GM19025 (cell line): Measurements from ENCODE around the gene CRYBA1.
"Not testable (repeated sequence)": the region's sequence is repeated elsewhere in the genome, so short reads cannot be mapped to it uniquely, and the experiment has no call there.

Experiments used
- ATAC-seq: cut with Tn5 transposase; IDR thresholded peaks from one replicate; pipeline ENCODE4 v1.9.1; 2021; ENCODE audit warnings: mild to moderate bottlenecking, low read depth, moderate library complexity; ENCODE audit not compliant: unreplicated experiment

Gene CRYBA1, protein sequence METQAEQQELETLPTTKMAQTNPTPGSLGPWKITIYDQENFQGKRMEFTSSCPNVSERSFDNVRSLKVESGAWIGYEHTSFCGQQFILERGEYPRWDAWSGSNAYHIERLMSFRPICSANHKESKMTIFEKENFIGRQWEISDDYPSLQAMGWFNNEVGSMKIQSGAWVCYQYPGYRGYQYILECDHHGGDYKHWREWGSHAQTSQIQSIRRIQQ

DNA sequence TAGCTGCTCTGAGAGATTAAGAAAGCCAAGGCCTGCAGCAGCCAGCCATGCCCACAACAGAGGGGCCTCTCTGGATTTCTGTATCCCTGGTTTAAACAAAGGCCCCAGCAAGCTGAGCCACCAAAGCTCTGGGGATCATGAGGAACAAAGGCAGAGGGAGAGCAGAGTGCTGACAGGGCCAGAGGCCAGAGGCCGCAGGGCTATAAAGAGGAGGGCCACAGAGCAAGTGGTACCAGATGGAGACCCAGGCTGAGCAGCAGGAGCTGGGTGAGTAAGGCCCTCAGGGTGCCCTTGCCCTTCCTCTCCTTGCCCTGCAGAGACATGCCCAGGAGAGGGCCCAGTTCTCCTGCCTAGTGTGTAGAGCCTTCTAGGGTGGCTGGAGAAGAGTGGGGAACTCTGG is at the start of gene CRYBA1:
TSS of gene CRYBA1 (plus strand) at position 232 of the 400 bp plus-strand sequence. CDS start at position 237, 5 bp downstream.
- no peak for ATAC-seq

DNA sequence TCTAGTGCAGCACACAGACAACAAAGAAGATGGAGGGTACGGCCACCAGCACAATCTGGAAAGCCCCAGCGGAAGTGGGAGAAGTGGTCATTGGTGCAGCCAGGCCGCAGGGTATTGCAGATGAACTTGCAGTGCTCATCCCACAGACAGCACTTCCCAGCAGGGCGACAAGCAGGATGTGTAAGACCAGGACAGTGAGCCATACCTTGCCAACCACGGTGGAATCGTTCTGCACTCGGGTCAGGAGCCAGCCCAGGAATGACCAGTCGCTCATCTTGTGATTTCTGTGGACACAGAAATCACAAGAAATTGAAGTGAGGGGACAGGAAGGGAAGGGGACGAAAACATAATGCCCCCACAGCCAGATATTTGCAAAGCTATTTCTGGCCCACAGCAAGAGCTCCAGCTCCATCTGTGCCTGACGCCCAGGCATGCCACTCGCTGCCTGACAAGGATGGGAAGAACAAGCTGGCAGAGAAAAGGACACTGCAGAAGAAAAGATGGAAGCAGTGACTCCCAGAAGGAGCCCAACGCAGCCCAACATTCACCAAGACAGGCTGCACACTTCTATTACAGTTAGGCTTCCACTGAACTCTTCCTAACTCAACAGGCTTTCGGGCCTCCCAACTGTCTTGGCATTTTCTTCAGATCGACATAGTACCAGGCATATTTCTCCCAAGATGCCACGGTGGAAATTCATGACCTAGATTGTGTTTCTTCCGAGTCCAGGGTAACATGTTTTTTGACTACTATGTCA is 49.0 kb upstream of the CRYBA1 start:
- no peak for ATAC-seq

DNA sequence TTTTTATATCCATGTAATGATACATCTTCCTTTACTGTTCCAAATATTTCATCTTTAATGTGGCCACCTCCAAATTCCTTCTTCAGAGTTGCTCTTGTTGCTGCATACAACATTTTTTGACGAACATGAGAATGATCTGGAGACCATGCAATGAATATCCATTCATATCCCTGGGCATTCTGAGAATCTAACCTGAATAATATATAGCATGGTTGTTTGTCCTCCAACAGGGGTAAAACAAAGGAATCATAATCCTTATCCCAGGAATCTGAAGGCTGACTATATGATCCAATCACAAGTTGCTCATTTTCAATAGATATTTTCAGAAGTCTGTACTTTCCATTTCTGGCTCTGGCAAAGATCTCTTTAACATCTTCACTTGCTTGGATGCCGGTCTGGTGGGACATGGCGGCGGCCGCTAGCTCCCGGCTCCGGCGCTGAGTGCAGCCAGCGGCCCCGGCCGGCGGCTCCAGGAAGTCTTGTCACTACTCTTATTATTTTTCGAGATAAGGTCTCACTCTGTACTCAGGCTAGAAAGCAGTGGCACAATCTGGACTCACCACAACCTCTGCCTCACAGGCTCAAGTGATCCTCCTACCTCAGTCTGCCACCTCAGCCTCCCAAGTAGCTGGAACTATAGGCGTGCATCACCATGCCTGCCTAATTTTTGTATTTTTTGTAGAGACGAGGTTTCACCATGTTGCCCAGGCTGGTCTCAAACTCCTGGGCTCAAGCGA is 42.4 kb upstream of the CRYBA1 start:
- ATAC-seq = not testable (repeated sequence)

- no peak for ATAC-seq
Observed at GRCh38 chr17:29205047-29205446, 41.6 kb upstream of the CRYBA1 start.

DNA sequence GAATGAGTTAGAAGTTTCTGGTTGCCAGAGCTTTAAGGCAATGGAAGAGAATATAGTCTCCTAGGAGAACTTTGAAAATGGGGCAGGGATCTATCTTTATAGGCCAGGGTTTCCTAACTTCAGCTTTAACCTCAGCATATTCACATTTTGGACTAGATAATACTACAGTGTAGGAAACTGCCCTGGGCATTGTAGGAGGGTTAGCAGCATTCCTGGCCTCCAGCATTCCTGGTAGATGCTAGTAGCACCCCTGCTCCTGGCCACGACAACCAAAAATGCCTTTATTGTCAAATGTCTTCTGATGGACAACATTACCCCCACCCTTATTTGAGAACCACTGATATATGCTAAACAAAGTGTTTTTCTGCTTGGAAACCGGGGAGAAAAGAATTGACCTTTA is 38.7 kb upstream of the CRYBA1 start:
- ATAC-seq = no peak

- no peak for ATAC-seq
Observed at GRCh38 chr17:29209073-29209472, 37.6 kb upstream of the CRYBA1 start.

GRCh38 chr17:29210879-29211278 is 35.8 kb upstream of the CRYBA1 start:
- ATAC-seq = no peak

DNA sequence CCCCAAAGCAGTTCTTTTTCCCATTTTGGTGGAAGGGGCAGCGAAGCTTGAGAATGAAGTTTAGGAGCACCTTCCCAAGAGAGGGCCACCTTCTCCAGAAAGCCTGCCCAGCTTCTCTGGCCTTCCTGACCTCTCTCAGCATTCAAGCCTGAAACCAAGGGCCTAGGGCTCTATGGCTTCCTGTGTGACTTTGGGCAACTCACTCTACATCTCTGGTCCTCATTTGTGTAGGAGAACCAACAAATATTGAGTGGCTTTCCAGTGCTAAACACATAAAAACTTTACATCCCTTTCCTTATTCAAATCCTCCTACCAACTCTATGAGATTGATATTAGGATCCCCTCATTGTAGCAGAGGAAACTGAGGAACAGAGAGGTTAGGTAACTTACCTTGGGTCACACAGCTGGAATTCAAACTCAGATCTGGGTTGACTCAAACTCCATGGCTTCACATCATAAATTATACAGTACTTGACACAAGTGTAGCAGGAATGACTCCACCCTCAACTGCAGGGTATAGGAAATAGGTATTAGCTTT is 34.5 kb upstream of the CRYBA1 start:
- no peak for ATAC-seq

- ATAC-seq = no peak
Observed at GRCh38 chr17:29212681-29213121, 34.0 kb upstream of the CRYBA1 start.

DNA sequence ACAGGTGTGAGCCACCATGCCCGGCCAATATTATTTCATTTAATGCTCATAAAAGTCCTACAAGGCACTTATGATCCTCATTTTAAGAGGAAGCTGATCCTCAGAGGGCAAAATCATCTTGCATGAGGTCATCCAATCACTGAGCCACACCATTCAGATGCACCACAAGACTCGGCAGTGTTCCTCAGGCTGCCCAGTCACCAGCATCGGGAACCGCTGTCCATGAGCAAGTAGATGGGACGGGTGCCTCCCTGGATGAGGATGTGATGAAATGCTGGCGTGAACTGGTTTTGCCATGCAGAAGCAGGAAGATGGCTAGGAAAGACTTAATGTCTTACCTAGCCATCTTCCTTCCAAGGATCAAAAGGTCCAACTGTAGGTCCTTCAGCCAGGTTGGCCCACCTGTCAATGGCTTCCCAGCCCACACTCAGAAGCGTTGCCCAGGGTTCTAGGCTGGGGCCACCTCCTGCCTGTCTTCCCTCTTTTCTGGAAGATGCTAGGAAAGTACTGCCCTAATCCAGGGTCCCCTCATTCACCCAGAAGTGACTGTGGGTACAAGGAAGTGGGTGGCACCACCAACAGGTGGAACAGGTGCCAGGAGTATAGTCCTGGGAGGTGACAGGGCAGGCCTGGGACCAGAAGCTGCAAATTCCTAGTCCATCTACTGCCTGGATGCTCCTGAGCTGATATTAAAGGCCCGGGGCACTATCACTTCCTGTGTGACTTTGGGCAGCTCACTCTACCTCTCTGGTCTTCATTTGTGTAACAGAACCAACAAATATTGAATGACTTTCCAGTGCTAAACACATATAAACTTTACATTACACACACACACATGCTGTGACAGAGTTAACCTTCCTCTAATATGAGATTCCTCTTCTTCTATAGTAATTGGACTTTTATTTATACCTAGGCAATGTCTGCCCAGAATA is 32.2 kb upstream of the CRYBA1 start:
- ATAC-seq = no peak

- no peak for ATAC-seq
Observed at GRCh38 chr17:29215174-29215573, 31.5 kb upstream of the CRYBA1 start.

GRCh38 chr17:29215717-29216116 is 30.9 kb upstream of the CRYBA1 start:
- no peak for ATAC-seq

DNA sequence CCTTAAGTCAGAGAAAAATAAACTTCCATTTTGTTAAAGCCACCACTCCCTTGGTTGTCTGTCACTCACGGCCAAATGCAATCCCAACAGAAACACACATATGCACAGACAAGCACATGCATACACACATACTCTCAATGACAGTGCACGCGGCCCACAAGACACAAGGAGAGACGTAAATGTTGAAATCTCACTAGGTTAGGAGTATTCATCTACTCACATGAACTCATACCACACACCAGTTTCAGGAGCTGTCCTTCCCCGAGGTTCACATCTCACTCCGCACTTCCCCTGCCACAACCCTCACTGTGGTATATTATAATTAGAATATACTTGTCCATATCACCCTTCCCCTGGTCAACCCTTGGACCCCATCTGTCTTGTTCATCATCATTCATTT is 30.5 kb upstream of the CRYBA1 start:
- no peak for ATAC-seq

DNA sequence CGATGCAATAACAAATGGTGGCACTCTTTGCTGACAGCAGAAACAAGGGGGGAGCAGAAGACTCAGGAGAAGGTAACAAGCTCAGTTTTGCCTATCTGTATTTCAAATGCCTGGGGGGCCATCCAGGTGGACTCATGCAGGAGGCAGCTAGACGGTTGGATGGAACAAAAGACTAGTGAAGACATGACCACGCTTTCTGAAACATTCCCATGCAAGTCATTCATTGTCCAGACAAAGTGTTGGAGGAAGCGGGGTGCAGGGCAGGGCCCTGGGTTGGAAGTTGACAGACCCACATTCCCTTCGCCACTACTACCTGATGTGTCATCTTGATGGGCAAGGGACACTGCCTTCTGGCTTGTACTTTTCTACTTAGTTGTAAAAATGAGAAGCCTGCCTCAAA is 29.8 kb upstream of the CRYBA1 start:
- ATAC-seq = no peak

- ATAC-seq = no peak
Observed at GRCh38 chr17:29219378-29220047, 27.1 kb upstream of the CRYBA1 start.

GRCh38 chr17:29221338-29221737 is 25.3 kb upstream of the CRYBA1 start:
- not testable (repeated sequence) for ATAC-seq

GRCh38 chr17:29225396-29225795 is 21.3 kb upstream of the CRYBA1 start:
- no peak for ATAC-seq

DNA sequence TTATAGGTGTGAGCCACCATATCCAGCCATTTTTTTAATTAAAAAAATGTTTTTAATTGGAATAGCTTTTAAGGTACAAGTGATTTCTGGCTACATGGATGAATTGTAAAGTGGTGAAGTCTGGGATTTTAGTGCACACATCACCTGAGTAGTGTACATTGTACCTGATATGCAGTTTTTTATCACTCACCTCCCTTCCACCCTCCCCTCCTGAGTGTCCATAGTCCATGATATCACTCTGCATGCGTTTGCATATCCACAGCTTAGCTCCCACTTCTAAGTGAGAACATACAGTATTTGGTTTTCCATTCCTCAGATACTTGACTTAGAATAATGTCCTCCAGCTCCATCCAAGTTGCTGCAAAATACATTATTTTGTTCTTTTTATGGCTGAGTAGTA is 13.4 kb upstream of the CRYBA1 start:
- ATAC-seq = no peak

GRCh38 chr17:29234972-29235371 is 11.7 kb upstream of the CRYBA1 start:
- ATAC-seq = not testable (repeated sequence)

GRCh38 chr17:29235904-29236303 is 10.8 kb upstream of the CRYBA1 start:
- no peak for ATAC-seq
